A549 (cell line): ENCODE measurements around the gene INPP4B. TPM values are rescaled to one million over a fixed set of nuclear protein-coding genes. Genes with fewer than 3 reads are reported as not detected.

Source experiments
- ATAC-seq, 2 experiments: fragments of 200-7000 bp in 1 of 2; fragments of >200 bp in 1 of 2; cut with Nextera tagmentation in 1 of 2; cut with Tn5 transposase in 1 of 2; 3 replicates each; pipeline versions ENCODE4 v1.8.0 to v1.9.1; 2018 to 2020; ENCODE audit warnings: mild to moderate bottlenecking in 1 of 2, moderate library complexity in 1 of 2
- CTCF ChIA-PET: fragments of 300-600 bp; sonication (Branson Sonifier 250); formaldehyde crosslinking; extraction: SDS; loops from one replicate; lab custom pipeline; 2021; ENCODE audit warnings: antibody characterized with exemption, inconsistent platforms; lab: Yijun Ruan, JAX
- POLR2A ChIA-PET: fragments of 350-600 bp; formaldehyde crosslinking; extraction: SDS; loops from one replicate; lab custom pipeline; 2021; ENCODE audit warnings: antibody characterized with exemption, inconsistent platforms; lab: Yijun Ruan, JAX
- DNase-seq, 2 experiments: peaks; one replicate each; pipeline versions ENCODE4 v3.0.0 to v3.0.0-alpha.2; 2011 to 2016; ENCODE audit warnings: low read depth in 1 of 2, low spot score in 1 of 2
- FAIRE-seq: peaks from 2 replicates; lab custom pipeline; 2011; peaks lifted over from hg19 to GRCh38; lab: Jason Lieb, UNC
- H3K27ac ChIP-seq, 2 experiments: fragments of >200 bp; sonication (Bioruptor Twin); formaldehyde crosslinking; 3 replicates each; pipeline ENCODE4 v1.5.1; 2016 to 2017
- H3K4me1 ChIP-seq: fragments of >200 bp; sonication (Bioruptor Twin); formaldehyde crosslinking; 3 replicates; pipeline ENCODE4 v1.6.1; 2016
- H3K4me2 ChIP-seq: fragments of >200 bp; sonication (Bioruptor Twin); formaldehyde crosslinking; 3 replicates; pipeline ENCODE4 v1.6.1; 2016
- H3K4me3 ChIP-seq: fragments of >200 bp; sonication (Bioruptor Twin); formaldehyde crosslinking; 3 replicates; pipeline ENCODE4 v1.5.1; 2016
- H3K9me3 ChIP-seq: fragments of >200 bp; sonication (Bioruptor Twin); formaldehyde crosslinking; 3 replicates; pipeline ENCODE4 v1.6.1; 2016
- CEBPB ChIP-seq, 2 experiments: fragments of >200 bp in 1 of 2; sonication (Bioruptor Twin) in 1 of 2; formaldehyde crosslinking in 1 of 2; IDR thresholded peaks; 2 replicates each; pipeline ENCODE4 v1.6.1; 2012 to 2016
- E2F6 ChIP-seq: IDR thresholded peaks from 2 replicates; pipeline ENCODE4 v1.6.1; 2012; ENCODE audit warnings: low read depth, borderline replicate concordance
- EHF ChIP-seq: fragments of 250-450 bp; sonication (Bioruptor Pico); IDR thresholded peaks from 2 replicates; pipeline ENCODE4 v1.5.0; 2020; ENCODE audit warnings: mild to moderate bottlenecking
- EHMT2 ChIP-seq: fragments of 200-600 bp; sonication (generic); IDR thresholded peaks from 2 replicates; pipeline ENCODE4 v1.6.1; 2016; ENCODE audit warnings: antibody characterized with exemption, low read depth, mild to moderate bottlenecking, moderate library complexity
- FOSB ChIP-seq: fragments of 250-450 bp; sonication (Bioruptor Pico); IDR thresholded peaks from 2 replicates; pipeline ENCODE4 v1.5.0; 2020; ENCODE audit warnings: mild to moderate bottlenecking, moderate library complexity
- FOSL2 ChIP-seq, 2 experiments: fragments of 450-650 bp in 1 of 2; fragments of >200 bp in 1 of 2; sonication (Bioruptor Twin) in 1 of 2; formaldehyde crosslinking; IDR thresholded peaks; 2 replicates each; pipeline versions ENCODE4 v1.5.0 to v1.6.1; 2016 to 2020; ENCODE audit warnings: mild to moderate bottlenecking in 1 of 2, moderate library complexity in 1 of 2
- HDAC2 ChIP-seq: fragments of 200-600 bp; sonication (generic); IDR thresholded peaks from 2 replicates; pipeline ENCODE4 v1.6.1; 2016
- HEYL ChIP-seq: fragments of 250-450 bp; sonication (Bioruptor Pico); IDR thresholded peaks from 2 replicates; pipeline ENCODE4 v1.8.0; 2021; ENCODE audit warnings: mild to moderate bottlenecking, moderate library complexity
- HOXA7 ChIP-seq: fragments of 250-450 bp; sonication (Bioruptor Pico); IDR thresholded peaks from 2 replicates; pipeline ENCODE4 v1.5.0; 2020; ENCODE audit warnings: mild to moderate bottlenecking, moderate library complexity
- HOXB5 ChIP-seq: fragments of 250-450 bp; sonication (Bioruptor Pico); IDR thresholded peaks from 2 replicates; pipeline ENCODE4 v1.5.0; 2020; ENCODE audit warnings: mild to moderate bottlenecking, moderate library complexity
- KDM1A ChIP-seq: fragments of 200-600 bp; sonication (generic); IDR thresholded peaks from 2 replicates; pipeline ENCODE4 v1.6.1; 2016; ENCODE audit warnings: low read depth, mild to moderate bottlenecking
- MAFK ChIP-seq: fragments of 450-650 bp; IDR thresholded peaks from 2 replicates; pipeline ENCODE4 v1.6.1; 2014; ENCODE audit not compliant: partially characterized antibody
- MAZ ChIP-seq: fragments of 150-350 bp; IDR thresholded peaks from 2 replicates; pipeline ENCODE4 v1.6.1; 2014; ENCODE audit warnings: antibody characterized with exemption, low read depth, low read length, borderline replicate concordance
- NFE2L2 ChIP-seq: fragments of 150-350 bp; conservative IDR thresholded peaks from 2 replicates; pipeline ENCODE4 v1.6.1; 2014; ENCODE audit warnings: low read length
- NPAS2 ChIP-seq: fragments of 250-450 bp; sonication (Bioruptor Pico); IDR thresholded peaks from 2 replicates; pipeline ENCODE4 v1.8.0; 2022; ENCODE audit warnings: mild to moderate bottlenecking, moderate library complexity, borderline replicate concordance
- NR3C1 ChIP-seq: fragments of >200 bp; sonication (Bioruptor Twin); formaldehyde crosslinking; IDR thresholded peaks from 3 replicates; pipeline ENCODE4 v1.6.1; 2017
- PBX3 ChIP-seq: IDR thresholded peaks from 2 replicates; pipeline ENCODE4 v1.6.1; 2012
- PHF8 ChIP-seq: fragments of 200-600 bp; sonication (generic); IDR thresholded peaks from 2 replicates; pipeline ENCODE4 v1.6.1; 2016; ENCODE audit warnings: low read depth, mild to moderate bottlenecking, antibody characterized with exemption, moderate library complexity, borderline replicate concordance
- POLR2AphosphoS2 ChIP-seq: conservative IDR thresholded peaks from 2 replicates; pipeline ENCODE4 v1.6.1; 2012; ENCODE audit warnings: low read length, improper control_type of control experiment, inconsistent platforms
- REST ChIP-seq: fragments of 200-600 bp; sonication (generic); IDR thresholded peaks from 2 replicates; pipeline ENCODE4 v1.6.1; 2016; ENCODE audit warnings: antibody characterized with exemption, mild to moderate bottlenecking, moderate library complexity
- RFX5 ChIP-seq: fragments of 450-650 bp; IDR thresholded peaks from 2 replicates; pipeline ENCODE4 v1.7.1; 2014; ENCODE audit warnings: antibody characterized with exemption, mild to moderate bottlenecking, moderate library complexity
- RNF2 ChIP-seq: fragments of 200-600 bp; sonication (generic); IDR thresholded peaks from 2 replicates; pipeline ENCODE4 v1.6.1; 2016; ENCODE audit warnings: low read depth, mild to moderate bottlenecking, antibody characterized with exemption, moderate library complexity, borderline replicate concordance
- SMC3 ChIP-seq: fragments of >200 bp; sonication (Bioruptor Twin); formaldehyde crosslinking; IDR thresholded peaks from 3 replicates; pipeline ENCODE4 v1.6.1; 2018; ENCODE audit warnings: inconsistent platforms
- SREBF2 ChIP-seq: fragments of 450-650 bp; IDR thresholded peaks from 2 replicates; pipeline ENCODE4 v1.6.1; 2014; ENCODE audit warnings: mild to moderate bottlenecking, moderate library complexity
- TP53 ChIP-seq: fragments of 250-450 bp; sonication (Bioruptor Pico); IDR thresholded peaks from 2 replicates; pipeline ENCODE4 v1.5.0; 2021; ENCODE audit warnings: mild to moderate bottlenecking, moderate library complexity
- ZFP36 ChIP-seq: fragments of 450-650 bp; IDR thresholded peaks from 2 replicates; pipeline ENCODE4 v1.6.1; 2014; ENCODE audit warnings: borderline replicate concordance; ENCODE audit not compliant: partially characterized antibody
- WGBS: methylation state at CpG from one replicate; pipeline ENCODE4 v1.1.6; 2017; ENCODE audit errors: missing lambda C conversion rate; 5-methylcytosine and 5-hydroxymethylcytosine counted together
- polyA plus RNA-seq, 4 experiments: library from polyadenylated mRNA; depleted of rRNA in 3 of 4; stranded (reverse); fragments of >200 nt; fragmentation: RNase III in 1 of 4; extraction: RNeasy Plus Mini Kit Qiagen cat#74134 plus additional on column Dnase treatment in 1 of 4; gene quantifications; 2 replicates in 3 of 4; 3 replicates in 1 of 4; pipeline ENCODE4 v1.2.3, GENCODE V29; 2011 to 2017
- TF ChIP-seq, protein P1 (sequence below): fragments of 150-350 bp; IDR thresholded peaks from 2 replicates; pipeline ENCODE4 v1.6.1; 2014; ENCODE audit warnings: low read depth, mild to moderate bottlenecking, low read length
- TF ChIP-seq, protein P2 (sequence below): fragments of 450-650 bp; IDR thresholded peaks from 2 replicates; pipeline ENCODE4 v1.6.1; 2014; ENCODE audit warnings: antibody characterized with exemption
- TF ChIP-seq, protein P3 (sequence below): fragments of >200 bp; sonication (Bioruptor Twin); formaldehyde crosslinking; IDR thresholded peaks from 2 replicates; pipeline ENCODE4 v1.6.1; 2016

Gene INPP4B
- polyA plus RNA-seq, 2 of the 4 experiments (the other 2 are of a cell fraction) = 7.2 to 14.9 TPM

DNA sequence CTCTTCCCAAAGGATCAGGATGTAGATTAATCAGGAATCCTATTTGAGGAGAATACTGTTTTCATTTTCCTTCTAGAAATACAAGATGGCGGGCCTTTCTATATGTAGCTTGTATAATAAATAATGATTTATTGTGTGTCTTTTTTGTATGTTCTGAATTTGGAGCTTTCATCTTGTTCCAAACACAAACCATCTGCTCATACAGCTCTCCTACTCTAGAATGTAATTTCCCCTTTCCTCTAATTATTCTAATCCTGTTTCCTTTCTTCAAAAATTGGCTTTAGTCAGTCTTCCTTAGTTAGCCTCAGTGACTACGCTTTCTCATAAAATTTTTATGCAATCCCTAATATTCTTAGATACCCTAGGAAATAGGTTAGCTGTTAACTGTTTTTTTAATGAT is 422.2 kb downstream of the INPP4B start:
- TF ChIP-seq HOXB5 (CRISPR knock-in tag) (no peak), NR3C1 (no peak), PBX3 (no peak), CEBPB (IDR thresholded peaks at IDR 0.05) (no peak), HOXA7 (CRISPR knock-in tag) (no peak), FOSL2 (IDR thresholded peaks at IDR 0.05) (no peak), FOSL2 (CRISPR knock-in tag; IDR thresholded peaks at IDR 0.05) (no peak), NPAS2 (CRISPR knock-in tag) (no peak), MAZ (no peak), RNF2 (no peak), PHF8 (no peak), E2F6 (no peak), FOSB (CRISPR knock-in tag) (no peak), MAFK (no peak), REST (no peak), NFE2L2 (no peak)
- TF ChIP-seq, protein P1, sequence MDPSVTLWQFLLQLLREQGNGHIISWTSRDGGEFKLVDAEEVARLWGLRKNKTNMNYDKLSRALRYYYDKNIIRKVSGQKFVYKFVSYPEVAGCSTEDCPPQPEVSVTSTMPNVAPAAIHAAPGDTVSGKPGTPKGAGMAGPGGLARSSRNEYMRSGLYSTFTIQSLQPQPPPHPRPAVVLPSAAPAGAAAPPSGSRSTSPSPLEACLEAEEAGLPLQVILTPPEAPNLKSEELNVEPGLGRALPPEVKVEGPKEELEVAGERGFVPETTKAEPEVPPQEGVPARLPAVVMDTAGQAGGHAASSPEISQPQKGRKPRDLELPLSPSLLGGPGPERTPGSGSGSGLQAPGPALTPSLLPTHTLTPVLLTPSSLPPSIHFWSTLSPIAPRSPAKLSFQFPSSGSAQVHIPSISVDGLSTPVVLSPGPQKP = no peak
- TF ChIP-seq, protein P2, sequence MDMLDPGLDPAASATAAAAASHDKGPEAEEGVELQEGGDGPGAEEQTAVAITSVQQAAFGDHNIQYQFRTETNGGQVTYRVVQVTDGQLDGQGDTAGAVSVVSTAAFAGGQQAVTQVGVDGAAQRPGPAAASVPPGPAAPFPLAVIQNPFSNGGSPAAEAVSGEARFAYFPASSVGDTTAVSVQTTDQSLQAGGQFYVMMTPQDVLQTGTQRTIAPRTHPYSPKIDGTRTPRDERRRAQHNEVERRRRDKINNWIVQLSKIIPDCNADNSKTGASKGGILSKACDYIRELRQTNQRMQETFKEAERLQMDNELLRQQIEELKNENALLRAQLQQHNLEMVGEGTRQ = no peak
- CTCF ChIA-PET = no interaction called here

DNA sequence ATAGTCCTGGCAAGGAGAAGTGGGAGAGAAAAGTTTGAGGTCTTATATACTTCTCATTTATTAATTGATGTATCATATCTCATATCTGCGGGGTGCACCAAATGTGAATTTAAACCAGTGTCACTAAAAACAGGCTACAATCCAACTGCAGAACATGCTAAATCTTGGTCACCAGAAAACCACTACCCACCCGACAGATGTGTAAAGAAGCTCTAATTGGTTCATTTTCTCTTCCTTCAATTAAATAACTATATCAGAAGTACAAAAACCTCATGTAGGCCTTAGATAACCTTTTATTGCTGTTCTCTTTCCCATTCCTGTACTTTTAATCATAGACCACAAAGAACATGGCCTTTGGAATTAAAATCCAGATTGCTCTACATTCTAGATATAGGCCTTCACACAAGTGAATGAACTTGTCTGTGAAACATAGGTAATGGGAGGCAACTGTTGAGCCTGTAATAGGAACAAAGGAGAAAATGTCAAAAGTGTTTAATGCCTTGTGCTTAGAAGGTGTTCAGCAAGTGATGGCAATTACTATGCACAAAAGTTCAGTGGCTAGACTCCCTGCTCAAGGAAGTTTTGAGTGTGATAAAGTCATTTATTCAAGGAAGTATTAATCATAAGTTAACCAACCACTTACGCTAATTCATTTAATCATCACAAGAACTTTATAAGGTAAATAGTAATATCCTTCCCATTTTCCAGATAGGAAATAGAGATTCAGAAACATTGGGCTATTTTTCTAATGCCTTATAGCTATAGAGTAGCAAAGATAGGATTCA is 425.6 kb downstream of the INPP4B start:
- no peak overlapping the region for H3K4me3 ChIP-seq
- POLR2A ChIA-PET = no interaction called here
- H3K9me3 ChIP-seq = no peaks in the 10 kb centered on the region
- no peak overlapping the region for H3K27ac ChIP-seq
- H3K4me1 ChIP-seq = 0 out of 3 replicates have a peak, but pooled peaks cover 5% of the 10 kb centered on the region
- ATAC-seq (no peak), FAIRE-seq (no peak), DNase-seq (no peak)
- 89% methylated on average over 3 of the region's 3 CpGs for WGBS
- CTCF ChIA-PET = no interaction called here
- no peak overlapping the region for H3K4me2 ChIP-seq
- TF ChIP-seq SMC3 = no peak
- no peak for TF ChIP-seq EHMT2
- no peak for TF ChIP-seq ZFP36
- TF ChIP-seq HDAC2 = no peak
- no peak for TF ChIP-seq CEBPB (IDR thresholded peaks at IDR 0.05)
- no peak for TF ChIP-seq TP53
- TF ChIP-seq POLR2AphosphoS2 = no peak
- no peak for TF ChIP-seq KDM1A
- no peak for TF ChIP-seq PBX3
- no peak for TF ChIP-seq MAFK
- no peak for TF ChIP-seq HEYL
- TF ChIP-seq RFX5 = no peak
- TF ChIP-seq EHF (CRISPR knock-in tag) = no peak
- TF ChIP-seq, protein P3, sequence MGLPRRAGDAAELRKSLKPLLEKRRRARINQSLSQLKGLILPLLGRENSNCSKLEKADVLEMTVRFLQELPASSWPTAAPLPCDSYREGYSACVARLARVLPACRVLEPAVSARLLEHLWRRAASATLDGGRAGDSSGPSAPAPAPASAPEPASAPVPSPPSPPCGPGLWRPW = no peak
- no peak for TF ChIP-seq SREBF2

More for the DNA sequence above, 422.2 kb downstream of the INPP4B start:
- FAIRE-seq = no peak
- no peak overlapping the region for H3K4me2 ChIP-seq
- DNase-seq = no peak
- H3K4me3 ChIP-seq = no peak overlapping the region
- no peak overlapping the region for H3K27ac ChIP-seq
- POLR2A ChIA-PET = no interaction called here
- 100% methylated on average over 2 of the region's 2 CpGs for WGBS
- no peaks in the 10 kb centered on the region for H3K4me1 ChIP-seq
- ATAC-seq = no peak
- H3K9me3 ChIP-seq = no peaks in the 10 kb centered on the region
